HepG2 (cell line): ENCODE measurements around the gene SSNA1. TPM values are rescaled to one million over a fixed set of nuclear protein-coding genes. Genes with fewer than 3 reads are reported as not detected.

ENCODE experiments used
- ATAC-seq: fragments of 200-7000 bp; cut with Tn5 transposase; 3 replicates; pipeline ENCODE4 v1.9.1; 2020; ENCODE audit warnings: mild to moderate bottlenecking, moderate library complexity
- BruUV-seq: library from RNA; stranded (reverse); fragments of 400-500 nt; replicated peaks from 2 replicates; lab custom pipeline; 2021; lab: Mats Ljungman, UMichigan
- CTCF ChIA-PET: fragments of 300-600 bp; formaldehyde crosslinking; extraction: SDS; loops from one replicate; lab custom pipeline; 2021; ENCODE audit warnings: low total read pairs, inconsistent platforms, low intra/inter-chr PET ratio; lab: Yijun Ruan, JAX
- POLR2A ChIA-PET: fragments of 350-600 bp; sonication (Branson Sonifier 250); formaldehyde crosslinking; loops from one replicate; lab custom pipeline; 2020; ENCODE audit warnings: antibody characterized with exemption, inconsistent platforms; lab: Yijun Ruan, JAX
- DNase-seq: peaks from one replicate; pipeline ENCODE4 v3.0.0-alpha.2; 2015; ENCODE audit warnings: low spot score
- FAIRE-seq: peaks from 3 replicates; lab custom pipeline; 2011; peaks lifted over from hg19 to GRCh38; lab: Jason Lieb, UNC
- H2AFZ ChIP-seq: one replicate; pipeline ENCODE4 v1.6.1; 2011; ENCODE audit warnings: low read length, inconsistent platforms
- H3K27ac ChIP-seq: fragments of 300-600 bp; 3 replicates; pipeline ENCODE4 v1.8.0; 2011; ENCODE audit warnings: mixed run types, mild to moderate bottlenecking, mixed read lengths, low read length, inconsistent platforms; ENCODE audit not compliant: insufficient read depth; ENCODE audit errors: extremely low read length
- H3K27me3 ChIP-seq, 2 experiments: fragments of 200-600 bp in 1 of 2; 2 replicates in 1 of 2; 3 replicates in 1 of 2; pipeline versions ENCODE4 v1.6.0 to v1.8.0; 2011; ENCODE audit warnings: low read length in 2 of 2, mild to moderate bottlenecking in 2 of 2, moderate library complexity in 2 of 2, inconsistent platforms in 1 of 2; ENCODE audit not compliant: insufficient read depth in 2 of 2, control insufficient read depth in 1 of 2
- H3K36me3 ChIP-seq, 2 experiments: fragments of 200-600 bp in 1 of 2; replicated peaks in 1 of 2; 2 replicates in 1 of 2; 3 replicates in 1 of 2; pipeline versions ENCODE4 v1.5.1 to v1.8.0; 2011; ENCODE audit warnings: low read length in 2 of 2, inconsistent platforms in 1 of 2; ENCODE audit not compliant: insufficient read depth in 2 of 2, control insufficient read depth in 1 of 2
- H3K4me1 ChIP-seq: 2 replicates; pipeline ENCODE4 v1.5.1; 2012; ENCODE audit warnings: low read length, inconsistent platforms; ENCODE audit not compliant: insufficient read depth
- H3K4me2 ChIP-seq: 2 replicates; pipeline ENCODE4 v1.6.0; 2011; ENCODE audit warnings: low read depth, low read length, inconsistent platforms
- H3K4me3 ChIP-seq, 3 experiments: fragments of 200-600 bp in 1 of 3; sonication (generic), shearing (Covaris generic) in 1 of 3; replicated peaks in 1 of 3; 2 replicates each; pipeline ENCODE4 v1.5.1; 2011 to 2016; ENCODE audit warnings: low read length in 3 of 3, inconsistent platforms in 2 of 3, low read depth in 2 of 3, mild to moderate bottlenecking in 2 of 3, control low read depth in 1 of 3, mixed read lengths in 1 of 3; ENCODE audit not compliant: insufficient read depth in 1 of 3
- H3K79me2 ChIP-seq: one replicate; pipeline ENCODE4 v1.6.1; 2011; ENCODE audit warnings: low read length, inconsistent platforms; ENCODE audit not compliant: insufficient read depth
- H3K9ac ChIP-seq: 2 replicates; pipeline ENCODE4 v1.6.0; 2011; ENCODE audit warnings: mild to moderate bottlenecking, low read depth, low read length, inconsistent platforms; ENCODE audit not compliant: insufficient read depth
- H3K9me3 ChIP-seq: 2 replicates; pipeline ENCODE4 v1.5.1; 2012; ENCODE audit warnings: mild to moderate bottlenecking, low read length
- H4K20me1 ChIP-seq: 2 replicates; pipeline ENCODE4 v1.6.0; 2011; ENCODE audit warnings: inconsistent platforms, mild to moderate bottlenecking, low read length, moderate library complexity; ENCODE audit not compliant: insufficient read depth
- HOXA7 ChIP-seq: sonication (generic); formaldehyde crosslinking; IDR thresholded peaks from 2 replicates; pipeline ENCODE4 v1.8.1; 2022; ENCODE audit warnings: mild to moderate bottlenecking, missing genetic modification reagents, moderate library complexity
- JUND ChIP-seq: sonication (generic); formaldehyde crosslinking; IDR thresholded peaks from 2 replicates; pipeline ENCODE4 v1.8.0; 2022; ENCODE audit warnings: mild to moderate bottlenecking, missing genetic modification reagents
- KDM5A ChIP-seq: fragments of 200-600 bp; sonication (generic); IDR thresholded peaks from 2 replicates; pipeline ENCODE4 v1.7.0; 2018; ENCODE audit warnings: antibody characterized with exemption, mild to moderate bottlenecking, low read length, borderline replicate concordance
- KMT2B ChIP-seq: IDR thresholded peaks from 2 replicates; pipeline ENCODE4 v1.6.1; 2016; ENCODE audit warnings: missing genetic modification reagents, missing compliant biosample characterization
- NBN ChIP-seq: fragments of 450-650 bp; conservative IDR thresholded peaks from 2 replicates; pipeline ENCODE4 v1.6.1; 2017
- PAWR ChIP-seq: sonication (generic); formaldehyde crosslinking; IDR thresholded peaks from 2 replicates; pipeline ENCODE4 v1.4.0; 2020; ENCODE audit warnings: missing genetic modification reagents, mild to moderate bottlenecking, borderline replicate concordance
- PHB2 ChIP-seq: fragments of 450-650 bp; IDR thresholded peaks from 2 replicates; pipeline ENCODE4 v1.6.1; 2018; ENCODE audit not compliant: partially characterized antibody
- PHF20 ChIP-seq: sonication (generic); formaldehyde crosslinking; IDR thresholded peaks from 2 replicates; pipeline ENCODE4 v1.5.0; 2020; ENCODE audit warnings: mild to moderate bottlenecking, missing genetic modification reagents
- PHF8 ChIP-seq: sonication (generic); formaldehyde crosslinking; IDR thresholded peaks from 2 replicates; pipeline ENCODE4 v1.5.0; 2020; ENCODE audit warnings: missing genetic modification reagents
- PRMT3 ChIP-seq: sonication (generic); formaldehyde crosslinking; IDR thresholded peaks from 2 replicates; pipeline ENCODE4 v1.8.1; 2022; ENCODE audit warnings: low read depth, mild to moderate bottlenecking, moderate library complexity, missing genetic modification reagents, borderline replicate concordance
- SP140L ChIP-seq: sonication (generic); formaldehyde crosslinking; IDR thresholded peaks from 2 replicates; pipeline ENCODE4 v1.4.0; 2020; ENCODE audit warnings: missing genetic modification reagents, borderline replicate concordance
- SRY ChIP-seq: sonication (generic); formaldehyde crosslinking; IDR thresholded peaks from 2 replicates; pipeline ENCODE4 v1.8.0; 2022; ENCODE audit warnings: mild to moderate bottlenecking, missing genetic modification reagents
- ZBTB8A ChIP-seq: sonication (generic); formaldehyde crosslinking; IDR thresholded peaks from 2 replicates; pipeline ENCODE4 v1.4.0; 2020; ENCODE audit warnings: mild to moderate bottlenecking, low read depth, missing genetic modification reagents, borderline replicate concordance
- ZC3H13 ChIP-seq: sonication (generic); formaldehyde crosslinking; IDR thresholded peaks from 2 replicates; pipeline ENCODE4 v1.8.1; 2023; ENCODE audit warnings: mild to moderate bottlenecking, missing genetic modification reagents, moderate library complexity
- ZMAT3 ChIP-seq: sonication (generic); formaldehyde crosslinking; conservative IDR thresholded peaks from 2 replicates; pipeline ENCODE4 v1.7.0; 2021; ENCODE audit warnings: missing genetic modification reagents
- ZNF326 ChIP-seq: sonication (generic); formaldehyde crosslinking; IDR thresholded peaks from 2 replicates; pipeline ENCODE4 v1.4.0; 2020; ENCODE audit warnings: missing genetic modification reagents, borderline replicate concordance
- ZNF451 ChIP-seq: sonication (generic); formaldehyde crosslinking; IDR thresholded peaks from 2 replicates; pipeline ENCODE4 v1.5.0; 2020; ENCODE audit warnings: mild to moderate bottlenecking, missing genetic modification reagents
- ZNF740 ChIP-seq: sonication (generic); formaldehyde crosslinking; IDR thresholded peaks from 2 replicates; pipeline ENCODE4 v1.4.0; 2020; ENCODE audit warnings: missing genetic modification reagents
- ZNF782 ChIP-seq: sonication (generic); formaldehyde crosslinking; IDR thresholded peaks from 2 replicates; pipeline ENCODE4 v1.4.0; 2020; ENCODE audit warnings: missing genetic modification reagents, mild to moderate bottlenecking, borderline replicate concordance
- ZNF891 ChIP-seq: sonication (generic); formaldehyde crosslinking; IDR thresholded peaks from 2 replicates; pipeline ENCODE4 v1.5.0; 2020; ENCODE audit warnings: mild to moderate bottlenecking, missing genetic modification reagents
- ZSCAN25 ChIP-seq: sonication (generic); formaldehyde crosslinking; IDR thresholded peaks from 2 replicates; pipeline ENCODE4 v1.8.0; 2022; ENCODE audit warnings: mild to moderate bottlenecking, missing genetic modification reagents
- WGBS: methylation state at CpG from one replicate; pipeline ENCODE4 v1.1.6; 2017; ENCODE audit warnings: low lambda C conversion rate; 5-methylcytosine and 5-hydroxymethylcytosine counted together
- in situ Hi-C: cut with HindIII; loops from 2 replicates; pipeline ENCODE4 v1.10.0; 2017; ENCODE audit warnings: low pct_unique_long_range_greater_than_20kb; ENCODE audit not compliant: extremely low pct_ligation_motif_present
- intact Hi-C: fragments of 100-400 bp; cut with micrococcal nuclease; formaldehyde crosslinking; loops from one replicate; pipeline ENCODE4 v1.10.0; 2022; ENCODE audit not compliant: unreplicated experiment
- polyA plus RNA-seq, 8 experiments: library from polyadenylated mRNA; depleted of rRNA in 3 of 8; stranded (reverse) in 7 of 8; unstranded in 1 of 8; fragments of >200 nt; fragmentation: Illumina TruSeq in 4 of 8; extraction: Trizol in 4 of 8; gene quantifications; 2 replicates each; pipeline versions ENCODE4 v1.2.1 to v1.2.3, GENCODE V29; 2011 to 2016; ENCODE audit warnings: low read depth in 4 of 8, missing spikeins in 1 of 8, mixed read lengths in 1 of 8; ENCODE audit not compliant: insufficient read depth in 1 of 8
- total RNA-seq, 5 experiments: library from RNA; depleted of rRNA; stranded (reverse); fragments of >200 nt; fragmentation: Illumina TruSeq; extraction: Trizol; gene quantifications; 2 replicates each; pipeline ENCODE4 v1.2.3, GENCODE V29; 2016; ENCODE audit warnings: low read depth in 1 of 5

The SSNA1 gene
- total and polyA plus RNA-seq, 2 of the 13 experiments (the other 11 are each of a cell fraction or from before 2014, with no cell fraction given), result 35.9 to 49.4 TPM

DNA sequence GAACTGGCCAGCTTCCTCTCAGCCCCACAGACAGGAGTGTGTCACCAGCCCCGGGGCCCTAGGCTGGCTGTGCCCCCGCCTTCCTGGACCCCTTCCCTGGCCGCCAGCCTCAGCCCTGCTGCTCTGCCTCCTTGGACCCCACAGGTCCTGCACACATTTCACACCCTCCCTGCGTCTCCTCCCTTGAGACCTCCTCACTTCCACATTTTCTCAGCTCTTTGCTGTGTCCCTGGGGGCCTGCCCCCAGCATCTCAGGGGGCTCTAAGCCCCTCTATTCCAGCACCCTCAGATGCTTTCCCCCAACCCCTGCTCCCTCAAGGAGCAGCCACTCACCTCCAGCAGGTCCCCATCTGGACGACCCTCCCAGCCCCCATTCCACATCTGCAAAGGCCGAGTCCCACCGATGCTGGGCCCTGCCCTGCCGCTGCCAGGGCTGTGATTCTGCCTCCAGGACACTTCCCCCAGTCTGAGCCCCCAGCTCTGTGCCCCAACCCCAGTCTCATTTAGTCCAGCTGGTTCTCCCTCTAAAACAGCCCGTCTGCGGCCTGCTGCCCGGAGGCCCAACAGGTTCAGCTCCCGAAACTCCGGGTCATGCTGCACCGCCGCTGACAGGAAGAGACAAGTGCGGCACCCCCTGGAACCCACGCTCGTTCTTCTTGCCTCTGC lies 46.4 kb downstream of the SSNA1 start:
- Histone ChIP-seq H3K79me2 (peaks cover 15% of the 10 kb centered on the region), H3K4me3 (peak overlapping the region; percentile 67 to 81 (median 72)), H3K9ac (peak overlapping the region; percentile 72), H3K4me1 (peaks cover 66% of the 10 kb centered on the region), H3K27me3 (no peaks in the 10 kb centered on the region), H2AFZ (no peak overlapping the region), H3K27ac (peak overlapping the region; percentile 68), H4K20me1 (no peaks in the 10 kb centered on the region), H3K4me2 (peak overlapping the region; percentile 85), H3K9me3 (no peaks in the 10 kb centered on the region), H3K36me3 (no peaks in the 10 kb centered on the region)
- DNase-seq (no peak), FAIRE-seq (no peak), ATAC-seq (no peak)
- BruUV-seq, result no TSS peak
- 4% methylated on average over 13 of the region's 18 CpGs for WGBS
- TF ChIP-seq PHF20 (CRISPR knock-in tag) (0 out of 2 replicates have a peak, but pooled peaks have one; percentile 17), ZC3H13 (CRISPR knock-in tag) (peak; percentile 40; the same call in 1 of the 2 replicates), ZSCAN25 (CRISPR knock-in tag) (0 out of 2 replicates have a peak, but pooled peaks have one; percentile 13), SP140L (CRISPR knock-in tag) (no peak), ZBTB8A (CRISPR knock-in tag) (0 out of 2 replicates have a peak, but pooled peaks have one; percentile 19), ZNF891 (CRISPR knock-in tag) (0 out of 2 replicates have a peak, but pooled peaks have one; percentile 3), SRY (CRISPR knock-in tag) (peak; percentile 15; the same call in 1 of the 2 replicates), PHB2 (no peak), KDM5A (peak; percentile 2; the same call in 1 of the 2 replicates), NBN (no peak), KMT2B (CRISPR knock-in tag) (0 out of 2 replicates have a peak, but pooled peaks have one; percentile 12), PAWR (CRISPR knock-in tag) (0 out of 2 replicates have a peak, but pooled peaks have one; percentile 20), ZMAT3 (no peak), ZNF782 (CRISPR knock-in tag) (0 out of 2 replicates have a peak, but pooled peaks have one; percentile 10), PHF8 (CRISPR knock-in tag) (no peak), HOXA7 (CRISPR knock-in tag) (0 out of 2 replicates have a peak, but pooled peaks have one; percentile 19), ZNF740 (no peak), ZNF326 (CRISPR knock-in tag) (no peak), ZNF451 (no peak; the same call in 1 of the 2 replicates), JUND (CRISPR knock-in tag) (no peak), PRMT3 (CRISPR knock-in tag) (no peak)
- ChIA-PET CTCF (interaction anchor here (1.0 to 2.6 kb wide), 3 partner anchors 46 to 72 kb away, joined by 3 to 19 read pairs (median 3); partner anchors contain the start of genes ANAPC2 and SSNA1), POLR2A (interaction anchor here (0.7 to 4.1 kb wide), 5 partner anchors 11 to 34 kb away, joined by 4 to 45 read pairs (median 15); partner anchors contain the start of genes CYSRT1, NELFB, RNF208 and TPRN)
- intact Hi-C loops, result no loop called here
- in situ Hi-C loops, result no loop called here
